Liver (tissue), 9 donors: ENCODE results near the gene PRKAR1B. TPM values are rescaled to one million over a fixed set of nuclear protein-coding genes. Genes with fewer than 3 reads are reported as not detected.

ENCODE experiments used
- DNase-seq: peaks from one replicate; pipeline ENCODE4 v3.0.0-alpha.2; 2017; ENCODE audit warnings: low spot score
- H3K27ac ChIP-seq, 2 donors: one replicate each; pipeline ENCODE4 v1.7.0; 2013; ENCODE audit warnings: inconsistent platforms in 2 of 2, low read length in 2 of 2, control low read depth in 1 of 2, low read depth in 1 of 2, mild to moderate bottlenecking in 1 of 2
- H3K27me3 ChIP-seq, 4 donors: one replicate each; pipeline versions ENCODE4 v1.6.1 to v1.7.0; 2013; ENCODE audit warnings: low read length in 3 of 4, inconsistent platforms in 1 of 4, mild to moderate bottlenecking in 1 of 4, moderate library complexity in 1 of 4; ENCODE audit not compliant: control insufficient read depth in 4 of 4, insufficient read depth in 4 of 4
- H3K36me3 ChIP-seq, 4 donors: one replicate each; pipeline versions ENCODE4 v1.6.1 to v1.7.0; 2013; ENCODE audit warnings: low read length in 3 of 4, mild to moderate bottlenecking in 3 of 4, low read depth in 1 of 4, moderate library complexity in 1 of 4; ENCODE audit not compliant: control insufficient read depth in 4 of 4, insufficient read depth in 3 of 4
- H3K4me1 ChIP-seq, 4 donors: one replicate each; pipeline versions ENCODE4 v1.6.1 to v1.7.0; 2013; ENCODE audit warnings: low read length in 3 of 4, mild to moderate bottlenecking in 3 of 4, moderate library complexity in 1 of 4; ENCODE audit not compliant: control insufficient read depth in 4 of 4, insufficient read depth in 4 of 4
- H3K4me3 ChIP-seq, 3 donors: one replicate each; pipeline versions ENCODE4 v1.6.1 to v1.7.0; 2013; ENCODE audit warnings: low read length in 3 of 3, control low read depth in 1 of 3, low read depth in 1 of 3, mild to moderate bottlenecking in 1 of 3
- H3K9ac ChIP-seq, 2 donors: one replicate each; pipeline ENCODE4 v1.7.0; 2013; ENCODE audit warnings: low read length in 2 of 2, mild to moderate bottlenecking in 2 of 2, moderate library complexity in 2 of 2, control low read depth in 1 of 2, low read depth in 1 of 2
- H3K9me3 ChIP-seq, 4 donors: one replicate each; pipeline versions ENCODE4 v1.6.1 to v1.7.0; 2013; ENCODE audit warnings: low read length in 3 of 4; ENCODE audit not compliant: control insufficient read depth in 4 of 4
- ATF3 ChIP-seq: IDR thresholded peaks from 2 replicates; pipeline ENCODE4 v1.6.1; 2016; ENCODE audit warnings: antibody characterized with exemption
- CTCF ChIP-seq: fragments of 150-350 bp; IDR thresholded peaks from 2 replicates; pipeline ENCODE4 v1.5.1; 2017; ENCODE audit warnings: improper control_type of control experiment, low read depth, low read length; ENCODE audit not compliant: missing input control
- EGR1 ChIP-seq, 2 donors: IDR thresholded peaks; 2 replicates each; pipeline ENCODE4 v1.6.1; 2016 to 2018; ENCODE audit warnings: antibody characterized with exemption in 2 of 2, low read depth in 2 of 2
- FOXA1 ChIP-seq: IDR thresholded peaks from 2 replicates; pipeline ENCODE4 v1.6.1; 2016; ENCODE audit warnings: antibody characterized with exemption
- FOXA2 ChIP-seq: IDR thresholded peaks from 2 replicates; pipeline ENCODE4 v1.6.1; 2016; ENCODE audit warnings: antibody characterized with exemption
- GABPA ChIP-seq, 2 donors: IDR thresholded peaks in 1 of 2; conservative IDR thresholded peaks in 1 of 2; 2 replicates each; pipeline ENCODE4 v1.6.1; 2016; ENCODE audit warnings: antibody characterized with exemption in 2 of 2, mild to moderate bottlenecking in 1 of 2, moderate library complexity in 1 of 2
- HNF4A ChIP-seq, 2 donors: conservative IDR thresholded peaks; 2 replicates each; pipeline ENCODE4 v1.6.1; 2016; ENCODE audit warnings: antibody characterized with exemption in 2 of 2, mild to moderate bottlenecking in 2 of 2
- HNF4G ChIP-seq: IDR thresholded peaks from 2 replicates; pipeline ENCODE4 v1.6.1; 2016; ENCODE audit warnings: antibody characterized with exemption
- JUND ChIP-seq, 2 donors: IDR thresholded peaks; 2 replicates each; pipeline ENCODE4 v1.6.1; 2016; ENCODE audit warnings: antibody characterized with exemption in 2 of 2
- MAX ChIP-seq: IDR thresholded peaks from 2 replicates; pipeline ENCODE4 v1.6.1; 2016; ENCODE audit warnings: antibody characterized with exemption
- NR2F2 ChIP-seq: IDR thresholded peaks from 2 replicates; pipeline ENCODE4 v1.6.1; 2016; ENCODE audit warnings: antibody characterized with exemption
- RAD21 ChIP-seq, 2 donors: IDR thresholded peaks; 2 replicates each; pipeline ENCODE4 v1.6.1; 2016; ENCODE audit warnings: antibody characterized with exemption in 2 of 2, mild to moderate bottlenecking in 2 of 2
- RXRA ChIP-seq, 2 donors: IDR thresholded peaks; 2 replicates each; pipeline ENCODE4 v1.6.1; 2017 to 2018; ENCODE audit warnings: antibody characterized with exemption in 2 of 2, mild to moderate bottlenecking in 1 of 2
- SP1 ChIP-seq: IDR thresholded peaks from 2 replicates; pipeline ENCODE4 v1.6.1; 2018; ENCODE audit warnings: antibody characterized with exemption, mild to moderate bottlenecking
- TAF1 ChIP-seq: conservative IDR thresholded peaks from 2 replicates; pipeline ENCODE4 v1.6.1; 2016; ENCODE audit warnings: antibody characterized with exemption, mild to moderate bottlenecking
- YY1 ChIP-seq: IDR thresholded peaks from 2 replicates; pipeline ENCODE4 v1.6.1; 2016; ENCODE audit warnings: antibody characterized with exemption, mild to moderate bottlenecking
- WGBS: extraction: QIAGEN DNeasy Blood & Tissue Kit; methylation state at CpG from one replicate; pipeline ENCODE4 v1.1.7; 2013; 5-methylcytosine and 5-hydroxymethylcytosine counted together
- polyA plus RNA-seq, 2 donors: library from polyadenylated mRNA; stranded (reverse) in 1 of 2; unstranded in 1 of 2; fragments of 200-250 nt in 1 of 2; fragments of >200 nt in 1 of 2; fragmentation: Nextera tagmentation in 1 of 2; extraction: Ambion mirVana in 1 of 2; gene quantifications; one replicate each; pipeline versions ENCODE4 v1.2.1 to v1.2.3, GENCODE V29; 2013 to 2015
- total RNA-seq, 2 donors: library from RNA; depleted of rRNA; stranded (reverse); fragments of >200 nt; gene quantifications; one replicate each; pipeline ENCODE4 v1.2.3, GENCODE V29; 2014
- TF ChIP-seq, protein P1 (sequence below): IDR thresholded peaks from 2 replicates; pipeline ENCODE4 v1.6.1; 2016; ENCODE audit warnings: antibody characterized with exemption
- TF ChIP-seq, protein P2 (sequence below): IDR thresholded peaks from 2 replicates; pipeline ENCODE4 v1.6.1; 2016; ENCODE audit warnings: antibody characterized with exemption, mild to moderate bottlenecking
- donor health status: healthy.
- donor health status: healthy.
- donor health status: healthy.
- donor health status: healthy.
- donor health status: healthy.

PRKAR1B gene
- total and polyA plus RNA-seq, 4 donors = 11.1 to 14.4 (median 12.4) TPM

DNA sequence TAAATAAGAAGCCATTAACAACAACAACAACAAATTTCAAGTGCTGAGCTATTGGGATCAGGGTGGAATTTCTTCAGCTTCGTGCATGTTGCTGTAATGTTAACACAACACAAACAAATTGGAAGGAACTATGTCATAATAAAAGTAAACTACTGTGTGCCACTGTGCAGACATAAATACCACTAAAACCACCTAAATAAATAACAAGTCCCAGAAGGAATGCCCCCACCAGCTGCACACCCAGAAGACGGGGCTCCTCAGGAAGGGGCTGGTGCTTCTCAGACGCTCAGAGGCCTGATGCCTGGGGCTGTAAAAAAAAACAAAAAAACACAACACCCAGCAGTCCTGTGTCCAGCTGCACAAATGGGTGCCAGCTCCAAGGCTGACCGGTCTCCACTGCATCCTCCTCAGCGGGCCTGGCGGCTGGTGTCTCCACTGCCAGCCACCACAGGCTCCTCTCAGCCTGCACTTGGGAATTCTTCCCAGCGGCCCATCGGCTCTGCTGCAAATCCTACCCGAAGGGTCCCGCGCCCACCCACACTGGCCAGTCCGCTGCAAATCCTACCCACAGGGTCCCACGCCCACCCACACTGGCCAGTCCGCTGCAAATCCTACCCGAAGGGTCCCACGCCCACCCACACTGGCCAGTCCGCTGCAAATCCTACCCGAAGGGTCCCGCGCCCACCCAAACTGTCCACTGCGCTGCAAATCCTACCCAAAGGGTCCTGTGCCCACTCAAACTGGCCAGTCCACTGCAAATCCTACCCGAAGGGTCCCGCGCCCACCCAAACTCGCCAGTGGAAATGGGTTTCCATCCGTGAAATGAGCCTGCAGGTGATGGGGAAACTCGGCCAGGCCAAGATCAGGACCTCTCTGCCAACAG, 36.4 kb downstream of the PRKAR1B start:
- H3K27me3 ChIP-seq = no peaks in the 10 kb centered on the region
- no peaks in the 10 kb centered on the region for H3K4me1 ChIP-seq
- DNase-seq = no peak
- no peak overlapping the region for H3K4me3 ChIP-seq
- H3K9ac ChIP-seq = no peak overlapping the region
- TF ChIP-seq, protein P1, sequence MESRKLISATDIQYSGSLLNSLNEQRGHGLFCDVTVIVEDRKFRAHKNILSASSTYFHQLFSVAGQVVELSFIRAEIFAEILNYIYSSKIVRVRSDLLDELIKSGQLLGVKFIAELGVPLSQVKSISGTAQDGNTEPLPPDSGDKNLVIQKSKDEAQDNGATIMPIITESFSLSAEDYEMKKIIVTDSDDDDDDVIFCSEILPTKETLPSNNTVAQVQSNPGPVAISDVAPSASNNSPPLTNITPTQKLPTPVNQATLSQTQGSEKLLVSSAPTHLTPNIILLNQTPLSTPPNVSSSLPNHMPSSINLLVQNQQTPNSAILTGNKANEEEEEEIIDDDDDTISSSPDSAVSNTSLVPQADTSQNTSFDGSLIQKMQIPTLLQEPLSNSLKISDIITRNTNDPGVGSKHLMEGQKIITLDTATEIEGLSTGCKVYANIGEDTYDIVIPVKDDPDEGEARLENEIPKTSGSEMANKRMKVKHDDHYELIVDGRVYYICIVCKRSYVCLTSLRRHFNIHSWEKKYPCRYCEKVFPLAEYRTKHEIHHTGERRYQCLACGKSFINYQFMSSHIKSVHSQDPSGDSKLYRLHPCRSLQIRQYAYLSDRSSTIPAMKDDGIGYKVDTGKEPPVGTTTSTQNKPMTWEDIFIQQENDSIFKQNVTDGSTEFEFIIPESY = no peak
- TF ChIP-seq MAX (no peak), FOXA2 (no peak), RXRA (IDR thresholded peaks at IDR 0.05) (no peak), RAD21 (IDR thresholded peaks at IDR 0.05) (no peak), HNF4G (no peak), GABPA (IDR thresholded peaks at IDR 0.05 in 1 of 2, conservative IDR thresholded peaks at IDR 0.05 in 1 of 2) (no peak)
- peaks cover 7 to 13% (median 8%) of the 10 kb centered on the region in 4 donors for H3K9me3 ChIP-seq
- H3K27ac ChIP-seq = no peak overlapping the region
- 97% methylated on average over 27 of the region's 27 CpGs for WGBS
- peaks cover 0 to 2% (median 0%) of the 10 kb centered on the region in 4 donors for H3K36me3 ChIP-seq

- TF ChIP-seq SP1 (no peak), FOXA2 (no peak), JUND (IDR thresholded peaks at IDR 0.05) (no peak), HNF4A (conservative IDR thresholded peaks at IDR 0.05) (no peak), TAF1 (no peak), ATF3 (no peak), EGR1 (IDR thresholded peaks at IDR 0.05; ENCODE audit: low read depth in 2 of 2) (no peak), CTCF (no peak), HNF4G (no peak), FOXA1 (no peak), MAX (no peak), GABPA (IDR thresholded peaks at IDR 0.05 in 1 of 2, conservative IDR thresholded peaks at IDR 0.05 in 1 of 2) (no peak), YY1 (no peak), RAD21 (IDR thresholded peaks at IDR 0.05) (no peak), RXRA (IDR thresholded peaks at IDR 0.05) (no peak), NR2F2 (no peak)
- TF ChIP-seq, protein P2, sequence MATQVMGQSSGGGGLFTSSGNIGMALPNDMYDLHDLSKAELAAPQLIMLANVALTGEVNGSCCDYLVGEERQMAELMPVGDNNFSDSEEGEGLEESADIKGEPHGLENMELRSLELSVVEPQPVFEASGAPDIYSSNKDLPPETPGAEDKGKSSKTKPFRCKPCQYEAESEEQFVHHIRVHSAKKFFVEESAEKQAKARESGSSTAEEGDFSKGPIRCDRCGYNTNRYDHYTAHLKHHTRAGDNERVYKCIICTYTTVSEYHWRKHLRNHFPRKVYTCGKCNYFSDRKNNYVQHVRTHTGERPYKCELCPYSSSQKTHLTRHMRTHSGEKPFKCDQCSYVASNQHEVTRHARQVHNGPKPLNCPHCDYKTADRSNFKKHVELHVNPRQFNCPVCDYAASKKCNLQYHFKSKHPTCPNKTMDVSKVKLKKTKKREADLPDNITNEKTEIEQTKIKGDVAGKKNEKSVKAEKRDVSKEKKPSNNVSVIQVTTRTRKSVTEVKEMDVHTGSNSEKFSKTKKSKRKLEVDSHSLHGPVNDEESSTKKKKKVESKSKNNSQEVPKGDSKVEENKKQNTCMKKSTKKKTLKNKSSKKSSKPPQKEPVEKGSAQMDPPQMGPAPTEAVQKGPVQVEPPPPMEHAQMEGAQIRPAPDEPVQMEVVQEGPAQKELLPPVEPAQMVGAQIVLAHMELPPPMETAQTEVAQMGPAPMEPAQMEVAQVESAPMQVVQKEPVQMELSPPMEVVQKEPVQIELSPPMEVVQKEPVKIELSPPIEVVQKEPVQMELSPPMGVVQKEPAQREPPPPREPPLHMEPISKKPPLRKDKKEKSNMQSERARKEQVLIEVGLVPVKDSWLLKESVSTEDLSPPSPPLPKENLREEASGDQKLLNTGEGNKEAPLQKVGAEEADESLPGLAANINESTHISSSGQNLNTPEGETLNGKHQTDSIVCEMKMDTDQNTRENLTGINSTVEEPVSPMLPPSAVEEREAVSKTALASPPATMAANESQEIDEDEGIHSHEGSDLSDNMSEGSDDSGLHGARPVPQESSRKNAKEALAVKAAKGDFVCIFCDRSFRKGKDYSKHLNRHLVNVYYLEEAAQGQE = no peak
- TF ChIP-seq, protein P1 = no peak
- Histone ChIP-seq H3K9me3 (peaks cover 7 to 18% (median 11%) of the 10 kb centered on the region in 4 donors), H3K27ac (no peak overlapping the region), H3K27me3 (no peaks in the 10 kb centered on the region), H3K4me3 (no peak overlapping the region), H3K4me1 (no peaks in the 10 kb centered on the region), H3K9ac (no peak overlapping the region), H3K36me3 (peaks cover 0 to 2% (median 0%) of the 10 kb centered on the region in 4 donors)
- 100% methylated on average over 1 of the region's 1 CpG for WGBS
- DNase-seq = no peak
Measured at GRCh38 chr7:685540-685939, 41.5 kb downstream of the PRKAR1B start.
